Mammary epithelial cell (primary cell): ENCODE results near the gene TPRKB.

Source experiments
- EZH2 ChIP-seq: IDR thresholded peaks from 2 replicates; pipeline ENCODE4 v1.6.1; 2012; ENCODE audit warnings: low read length, inconsistent platforms, borderline replicate concordance
- TF ChIP-seq, protein P1 (sequence below), 2 donors: IDR thresholded peaks in 1 of 2; conservative IDR thresholded peaks in 1 of 2; 2 replicates each; pipeline ENCODE4 v1.5.1; 2011 to 2012; ENCODE audit warnings: inconsistent platforms in 2 of 2, low read length in 2 of 2, mild to moderate bottlenecking in 2 of 2, control low read depth in 1 of 2, low read depth in 1 of 2; ENCODE audit not compliant: insufficient read depth in 1 of 2; ENCODE audit errors: extremely low read depth in 1 of 2

DNA sequence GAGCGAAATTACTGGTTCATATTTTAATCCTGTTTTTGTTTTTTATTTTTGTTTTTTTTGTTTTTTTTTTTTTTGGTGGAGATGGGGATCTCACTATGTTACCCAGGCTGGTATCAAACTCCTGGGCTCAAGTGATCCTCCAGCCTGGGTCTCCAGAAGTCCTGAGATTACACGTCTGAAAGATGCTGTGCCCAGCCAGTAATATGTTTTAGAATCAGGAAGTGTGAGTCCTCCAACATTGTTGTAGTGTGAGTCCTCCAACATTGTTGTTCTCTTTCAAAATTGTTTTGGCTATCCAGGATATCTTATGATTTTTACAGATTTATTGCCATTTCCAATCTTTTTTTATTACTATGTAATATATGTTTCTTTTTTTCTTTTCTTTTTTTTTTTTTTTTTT lies 23.1 kb downstream of the TPRKB start:
- TF ChIP-seq, protein P1, sequence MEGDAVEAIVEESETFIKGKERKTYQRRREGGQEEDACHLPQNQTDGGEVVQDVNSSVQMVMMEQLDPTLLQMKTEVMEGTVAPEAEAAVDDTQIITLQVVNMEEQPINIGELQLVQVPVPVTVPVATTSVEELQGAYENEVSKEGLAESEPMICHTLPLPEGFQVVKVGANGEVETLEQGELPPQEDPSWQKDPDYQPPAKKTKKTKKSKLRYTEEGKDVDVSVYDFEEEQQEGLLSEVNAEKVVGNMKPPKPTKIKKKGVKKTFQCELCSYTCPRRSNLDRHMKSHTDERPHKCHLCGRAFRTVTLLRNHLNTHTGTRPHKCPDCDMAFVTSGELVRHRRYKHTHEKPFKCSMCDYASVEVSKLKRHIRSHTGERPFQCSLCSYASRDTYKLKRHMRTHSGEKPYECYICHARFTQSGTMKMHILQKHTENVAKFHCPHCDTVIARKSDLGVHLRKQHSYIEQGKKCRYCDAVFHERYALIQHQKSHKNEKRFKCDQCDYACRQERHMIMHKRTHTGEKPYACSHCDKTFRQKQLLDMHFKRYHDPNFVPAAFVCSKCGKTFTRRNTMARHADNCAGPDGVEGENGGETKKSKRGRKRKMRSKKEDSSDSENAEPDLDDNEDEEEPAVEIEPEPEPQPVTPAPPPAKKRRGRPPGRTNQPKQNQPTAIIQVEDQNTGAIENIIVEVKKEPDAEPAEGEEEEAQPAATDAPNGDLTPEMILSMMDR (conservative IDR thresholded peaks at IDR 0.05 in 1 of 2, IDR thresholded peaks at IDR 0.05 in 1 of 2; ENCODE audit: extremely low read depth in 1 of 2, insufficient read depth in 1 of 2, low read depth in 1 of 2, low read length in 2 of 2) = no peak
- TF ChIP-seq EZH2 = no peak
